Measurements from ENCODE around the gene ACTR10.

The ACTR10 gene

GRCh38 chr14:58213176-58213575, 13.2 kb downstream of the ACTR10 start (continued):
- no peak for TF ChIP-seq SALL2 (tag by site-specific recombination; IDR thresholded peaks at IDR 0.05; ENCODE audit: borderline replicate concordance)
- no peak for TF ChIP-seq ZNF341 (tag by site-specific recombination; IDR thresholded peaks at IDR 0.05; ENCODE audit: low read depth)
- no peak for TF ChIP-seq ZNF843 (tag by site-specific recombination; IDR thresholded peaks at IDR 0.05)
- TF ChIP-seq ZNF324 (tag by site-specific recombination; IDR thresholded peaks at IDR 0.05) = no peak
- TF ChIP-seq ZBTB44 (tag by site-specific recombination; IDR thresholded peaks at IDR 0.05) = no peak
- TF ChIP-seq KLF7 (tag by site-specific recombination; IDR thresholded peaks at IDR 0.05; ENCODE audit: borderline replicate concordance) = no peak
- TF ChIP-seq ZNF645 (tag by site-specific recombination; IDR thresholded peaks at IDR 0.05) = no peak
- TF ChIP-seq ZNF266 (tag by site-specific recombination; IDR thresholded peaks at IDR 0.05; ENCODE audit: low read depth) = no peak
- TF ChIP-seq ZNF354C (tag by site-specific recombination; IDR thresholded peaks at IDR 0.05; ENCODE audit: borderline replicate concordance, low read depth) = no peak
- TF ChIP-seq KLF9 (tag by site-specific recombination; IDR thresholded peaks at IDR 0.05; ENCODE audit: low read depth) = no peak
- TF ChIP-seq ZNF596 (tag by site-specific recombination; IDR thresholded peaks at IDR 0.05) = no peak

- TF ChIP-seq PRDM1 (tag by site-specific recombination; IDR thresholded peaks at IDR 0.05) = no peak
- TF ChIP-seq ZNF391 (tag by site-specific recombination; IDR thresholded peaks at IDR 0.05; ENCODE audit: borderline replicate concordance, low read depth) = no peak
- Histone ChIP-seq H3K4me1 (ENCODE audit: control insufficient read depth, insufficient read depth, low read length) (no peaks in the 10 kb centered on the region), H3K9me3 (ENCODE audit: control insufficient read depth, insufficient read depth, low read depth, low read length) (no peaks in the 10 kb centered on the region), H3K27ac (ENCODE audit: extremely low read depth, low read depth, low read length) (no peak overlapping the region), H3K4me3 (ENCODE audit: low read depth, low read length) (no peak overlapping the region), H3K36me3 (ENCODE audit: control insufficient read depth in 2 of 2, insufficient read depth in 1 of 2, low read length in 2 of 2) (peaks cover 35 to 52% of the 10 kb centered on the region in 2 experiments)
- POLR2A ChIA-PET = no interaction called here
- CTCF ChIA-PET = no interaction called here
Measured at GRCh38 chr14:58215191-58215914, 15.4 kb downstream of the ACTR10 start.

- ChIA-PET CTCF (no interaction called here), POLR2A (no interaction called here)
- Histone ChIP-seq H3K9me3 (ENCODE audit: control insufficient read depth, insufficient read depth, low read depth, low read length) (no peaks in the 10 kb centered on the region), H3K27ac (ENCODE audit: extremely low read depth, low read depth, low read length) (no peak overlapping the region), H3K36me3 (ENCODE audit: control insufficient read depth in 2 of 2, insufficient read depth in 1 of 2, low read length in 2 of 2) (peaks cover 26 to 53% of the 10 kb centered on the region in 2 experiments), H3K4me3 (ENCODE audit: low read depth, low read length) (no peak overlapping the region), H3K4me1 (ENCODE audit: control insufficient read depth, insufficient read depth, low read length) (no peaks in the 10 kb centered on the region)
- TF ChIP-seq ZNF624 (tag by site-specific recombination; IDR thresholded peaks at IDR 0.05) (no peak), ZNF621 (tag by site-specific recombination; IDR thresholded peaks at IDR 0.05) (no peak), ZNF654 (tag by site-specific recombination; IDR thresholded peaks at IDR 0.05; ENCODE audit: low read depth) (no peak), ZNF112 (tag by site-specific recombination; IDR thresholded peaks at IDR 0.05) (no peak), ZNF157 (tag by site-specific recombination; IDR thresholded peaks at IDR 0.05) (no peak), SP3 (tag by site-specific recombination; IDR thresholded peaks at IDR 0.05) (no peak), ZNF416 (tag by site-specific recombination; IDR thresholded peaks at IDR 0.05) (no peak), ZNF362 (tag by site-specific recombination; IDR thresholded peaks at IDR 0.05) (no peak), ZNF184 (tag by site-specific recombination; IDR thresholded peaks at IDR 0.05) (no peak), ZNF324 (tag by site-specific recombination; IDR thresholded peaks at IDR 0.05) (no peak), ZBTB21 (tag by site-specific recombination; IDR thresholded peaks at IDR 0.05) (no peak), ZNF341 (tag by site-specific recombination; IDR thresholded peaks at IDR 0.05; ENCODE audit: low read depth) (no peak), ZNF138 (tag by site-specific recombination; IDR thresholded peaks at IDR 0.05; ENCODE audit: borderline replicate concordance) (no peak), ZNF596 (tag by site-specific recombination; IDR thresholded peaks at IDR 0.05) (no peak), BCL11B (tag by site-specific recombination; IDR thresholded peaks at IDR 0.05; ENCODE audit: low read depth) (no peak), EGR2 (tag by site-specific recombination; IDR thresholded peaks at IDR 0.05; ENCODE audit: low read depth) (no peak)
Measured at GRCh38 chr14:58216544-58216943, 16.6 kb downstream of the ACTR10 start.
